ENCODE data around the gene ERGIC1.

DNA sequence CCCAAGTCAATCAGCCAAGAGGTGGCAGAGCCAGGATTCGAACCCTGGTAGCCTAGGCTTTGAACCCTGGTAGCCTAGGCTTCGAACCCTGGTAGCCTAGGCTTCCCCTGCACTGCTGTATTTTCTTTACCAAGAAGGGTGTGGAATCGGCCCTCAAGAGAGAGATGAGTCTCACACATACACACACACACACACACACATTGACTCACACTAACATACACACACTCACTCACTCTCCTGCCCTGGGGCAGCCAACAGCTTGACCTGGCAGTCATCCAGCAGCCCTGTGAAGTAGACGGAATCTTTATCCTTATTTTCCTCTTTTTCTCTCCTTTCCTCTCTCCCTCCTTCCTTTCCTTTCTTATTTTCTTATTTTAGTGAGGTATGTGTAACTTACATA is 69.7 kb downstream of the ERGIC1 start:
- TF ChIP-seq POLR2A (IDR thresholded peaks at IDR 0.05) = peak in 1 of 2 donors; percentile 20
- TF ChIP-seq CTCF (IDR thresholded peaks at IDR 0.05) = no peak
